H9 (cell line): ENCODE measurements around the gene CAMSAP2. TPM values are rescaled to one million over a fixed set of nuclear protein-coding genes. Genes with fewer than 3 reads are reported as not detected.

Experiments used
- DNase-seq: peaks from one replicate; pipeline ENCODE4 v3.0.0-alpha.2; 2017
- H2AFZ ChIP-seq: one replicate; pipeline ENCODE4 v1.6.1; 2013; ENCODE audit warnings: mild to moderate bottlenecking, low read length, control low read depth, moderate library complexity
- H2AK5ac ChIP-seq: 2 replicates; pipeline ENCODE4 v1.6.1; 2013; ENCODE audit warnings: low read length, control low read depth, mixed read lengths; ENCODE audit not compliant: insufficient read length
- H2BK120ac ChIP-seq: one replicate; pipeline ENCODE4 v1.6.1; 2013; ENCODE audit warnings: low read depth, mild to moderate bottlenecking, low read length, control low read depth, inconsistent platforms; ENCODE audit not compliant: poor library complexity, severe bottlenecking
- H2BK12ac ChIP-seq: 2 replicates; pipeline ENCODE4 v1.6.1; 2013; ENCODE audit warnings: low read length, control low read depth, mixed read lengths, low read depth; ENCODE audit not compliant: insufficient read length
- H2BK15ac ChIP-seq: 2 replicates; pipeline ENCODE4 v1.6.1; 2013; ENCODE audit warnings: low read depth, low read length, control low read depth
- H2BK20ac ChIP-seq: one replicate; pipeline ENCODE4 v1.6.1; 2013; ENCODE audit warnings: low read depth, mild to moderate bottlenecking, low read length, control low read depth, inconsistent platforms; ENCODE audit not compliant: poor library complexity, severe bottlenecking
- H2BK5ac ChIP-seq: 2 replicates; pipeline ENCODE4 v1.6.1; 2013; ENCODE audit warnings: low read length, control low read depth, mixed read lengths; ENCODE audit not compliant: insufficient read length
- H3K14ac ChIP-seq: 2 replicates; pipeline ENCODE4 v1.6.1; 2013; ENCODE audit warnings: low read length, control low read depth; ENCODE audit not compliant: insufficient read depth
- H3K18ac ChIP-seq: 2 replicates; pipeline ENCODE4 v1.6.1; 2013; ENCODE audit warnings: low read depth, mild to moderate bottlenecking, mixed read lengths, low read length, control low read depth; ENCODE audit not compliant: insufficient read length
- H3K23ac ChIP-seq: 2 replicates; pipeline ENCODE4 v1.6.1; 2013; ENCODE audit warnings: low read length, control low read depth, mixed read lengths, low read depth; ENCODE audit not compliant: insufficient read length
- H3K23me2 ChIP-seq: 2 replicates; pipeline ENCODE4 v1.6.1; 2013; ENCODE audit warnings: low read depth, mild to moderate bottlenecking, mixed read lengths, low read length, control low read depth; ENCODE audit not compliant: insufficient read length, poor library complexity, severe bottlenecking
- H3K27ac ChIP-seq: 2 replicates; pipeline ENCODE4 v1.5.1; 2013; ENCODE audit warnings: low read length, control low read depth, mixed read lengths, low read depth; ENCODE audit not compliant: insufficient read length
- H3K27me3 ChIP-seq: 2 replicates; pipeline ENCODE4 v1.6.1; 2013; ENCODE audit warnings: low read length, control low read depth, inconsistent platforms; ENCODE audit not compliant: insufficient read depth
- H3K4ac ChIP-seq: 2 replicates; pipeline ENCODE4 v1.6.1; 2013; ENCODE audit warnings: low read depth, mild to moderate bottlenecking, control low read depth, inconsistent platforms, low read length, moderate library complexity
- H3K4me1 ChIP-seq: 2 replicates; pipeline ENCODE4 v1.6.1; 2013; ENCODE audit warnings: low read length, control low read depth, inconsistent platforms; ENCODE audit not compliant: insufficient read depth
- H3K4me2 ChIP-seq: 2 replicates; pipeline ENCODE4 v1.6.1; 2013; ENCODE audit warnings: low read length, control low read depth, mixed read lengths; ENCODE audit not compliant: insufficient read length, insufficient read depth
- H3K56ac ChIP-seq: 2 replicates; pipeline ENCODE4 v1.6.1; 2013; ENCODE audit warnings: low read depth, mild to moderate bottlenecking, mixed read lengths, low read length, control low read depth; ENCODE audit not compliant: insufficient read length
- H3K79me1 ChIP-seq: 2 replicates; pipeline ENCODE4 v1.6.1; 2013; ENCODE audit warnings: low read depth, mild to moderate bottlenecking, moderate library complexity, low read length, control low read depth, inconsistent platforms; ENCODE audit not compliant: insufficient read depth, poor library complexity, severe bottlenecking
- H3K79me2 ChIP-seq: 2 replicates; pipeline ENCODE4 v1.6.1; 2013; ENCODE audit warnings: low read length, control low read depth, inconsistent platforms; ENCODE audit not compliant: insufficient read depth
- H3K9ac ChIP-seq: 2 replicates; pipeline ENCODE4 v1.6.1; 2013; ENCODE audit warnings: low read length, control low read depth, mixed read lengths; ENCODE audit not compliant: insufficient read length; ENCODE audit errors: extremely low read depth
- H3K9me3 ChIP-seq: one replicate; pipeline ENCODE4 v1.6.1; 2013; ENCODE audit warnings: low read depth, low read length, inconsistent platforms; ENCODE audit not compliant: control insufficient read depth
- H3T11ph ChIP-seq: one replicate; pipeline ENCODE4 v1.6.1; 2013; ENCODE audit warnings: mild to moderate bottlenecking, low read length, control low read depth, inconsistent platforms
- H4K20me1 ChIP-seq: one replicate; pipeline ENCODE4 v1.6.1; 2013; ENCODE audit not compliant: control insufficient read depth, insufficient read length, insufficient read depth
- H4K5ac ChIP-seq: 2 replicates; pipeline ENCODE4 v1.6.1; 2013; ENCODE audit warnings: low read depth, mild to moderate bottlenecking, mixed read lengths, low read length, control low read depth; ENCODE audit not compliant: insufficient read length
- H4K8ac ChIP-seq: replicated peaks from 2 replicates; pipeline ENCODE4 v1.6.1; 2013; ENCODE audit warnings: low read length, control low read depth, mixed read lengths, low read depth; ENCODE audit not compliant: insufficient read length
- H4K91ac ChIP-seq: 2 replicates; pipeline ENCODE4 v1.6.1; 2013; ENCODE audit warnings: low read depth, mild to moderate bottlenecking, moderate library complexity, mixed read lengths, low read length, control low read depth; ENCODE audit not compliant: insufficient read length
- H3K27ac Mint-ChIP-seq, 3 experiments: 2 replicates in 2 of 3; 3 replicates in 1 of 3; pipeline ENCODE4 v1.8.0; 2020 to 2021; ENCODE audit warnings: mixed read lengths in 3 of 3, mild to moderate bottlenecking in 1 of 3, moderate library complexity in 1 of 3
- H3K27me3 Mint-ChIP-seq: 2 replicates; pipeline ENCODE4 v1.8.0; 2021; ENCODE audit warnings: low read depth, mild to moderate bottlenecking, moderate library complexity, mixed read lengths
- H3K36me3 Mint-ChIP-seq, 3 experiments: 2 replicates in 2 of 3; 3 replicates in 1 of 3; pipeline ENCODE4 v1.8.0; 2020 to 2021; ENCODE audit warnings: low read depth in 3 of 3, mixed read lengths in 3 of 3; ENCODE audit not compliant: insufficient read depth in 1 of 3
- H3K4me1 Mint-ChIP-seq, 2 experiments: 2 replicates each; pipeline ENCODE4 v1.8.0; 2020; ENCODE audit warnings: mixed read lengths in 2 of 2
- H3K4me3 Mint-ChIP-seq, 2 experiments: 2 replicates in 1 of 2; 3 replicates in 1 of 2; pipeline ENCODE4 v1.8.0; 2020 to 2021; ENCODE audit warnings: mild to moderate bottlenecking in 2 of 2, mixed read lengths in 2 of 2, moderate library complexity in 1 of 2
- H3K9me3 Mint-ChIP-seq, 2 experiments: 2 replicates in 1 of 2; 3 replicates in 1 of 2; pipeline ENCODE4 v1.8.0; 2020; ENCODE audit warnings: mild to moderate bottlenecking in 2 of 2, mixed read lengths in 2 of 2, moderate library complexity in 1 of 2
- WGBS: extraction: QIAGEN DNeasy Blood & Tissue Kit; methylation state at CpG from one replicate; pipeline ENCODE4 v1.1.7; 2013; ENCODE audit warnings: missing lambda C conversion rate, low lambda C conversion rate, mixed read lengths; ENCODE audit not compliant: insufficient read length; ENCODE audit errors: extremely low coverage; 5-methylcytosine and 5-hydroxymethylcytosine counted together
- total RNA-seq: library from RNA; stranded (reverse); gene quantifications from 2 replicates; pipeline ENCODE4 v1.2.1, GENCODE V29; 2021
- TF ChIP-seq, protein P1 (sequence below): fragments of 200-600 bp; sonication (generic); conservative IDR thresholded peaks from 3 replicates; pipeline ENCODE4 v1.8.0; 2021; ENCODE audit warnings: antibody characterized with exemption, mild to moderate bottlenecking

CAMSAP2 gene
- total RNA-seq, 1 experiment from 2014 or later, result 33.7 TPM

DNA sequence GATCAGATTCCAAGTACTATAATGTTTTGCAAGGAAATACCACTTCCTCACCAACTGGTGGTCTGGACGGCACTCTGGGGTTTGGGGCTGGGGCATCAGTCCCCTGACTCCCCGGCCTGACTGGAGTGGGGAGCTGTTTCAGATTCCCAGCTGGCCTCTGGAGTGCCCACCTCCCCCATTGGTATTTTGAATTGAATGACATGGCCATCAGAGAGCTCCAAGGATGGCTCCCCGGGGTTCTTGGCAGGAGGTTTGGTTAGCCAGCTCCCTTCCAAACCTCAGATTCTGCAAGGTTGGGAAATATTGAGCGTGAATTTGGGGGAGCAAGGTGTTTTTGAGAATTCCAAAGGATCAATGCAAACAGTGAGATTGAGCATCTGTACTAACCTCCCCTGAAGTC is 153.9 kb downstream of the CAMSAP2 start:
- no peak for DNase-seq
- peaks cover 24% of the 10 kb centered on the region for H3K4me1 ChIP-seq
- Mint-ChIP-seq H3K27ac (peak overlapping the region; percentile 95 to 99 (median 99)), H3K36me3 (no peaks in the 10 kb centered on the region), H3K27me3 (no peaks in the 10 kb centered on the region; the same call in none of the 2 replicates), H3K4me1 (peaks cover 67 to 74% of the 10 kb centered on the region in 2 experiments), H3K9me3 (no peaks in the 10 kb centered on the region), H3K4me3 (peak overlapping the region; percentile 86 to 95)
- no peak overlapping the region for H4K91ac ChIP-seq
- no peak overlapping the region for H2BK20ac ChIP-seq
- peak overlapping the region; percentile 71; the same call in 1 of the 2 replicates for H3K14ac ChIP-seq
- H3K27me3 ChIP-seq, result no peaks in the 10 kb centered on the region
- H3K4ac ChIP-seq, result no peak overlapping the region
- no peak overlapping the region for H3T11ph ChIP-seq
- H3K18ac ChIP-seq, result peak overlapping the region; percentile 100
- peak overlapping the region; percentile 91 for H3K27ac ChIP-seq
- H2BK120ac ChIP-seq, result no peak overlapping the region
- no peak overlapping the region for H2AK5ac ChIP-seq
- H3K23me2 ChIP-seq, result peaks cover 25% of the 10 kb centered on the region
- H4K20me1 ChIP-seq, result peaks cover 2% of the 10 kb centered on the region
- H3K4me2 ChIP-seq, result peak overlapping the region; percentile 95
- H3K56ac ChIP-seq, result no peak overlapping the region
- TF ChIP-seq, protein P1, sequence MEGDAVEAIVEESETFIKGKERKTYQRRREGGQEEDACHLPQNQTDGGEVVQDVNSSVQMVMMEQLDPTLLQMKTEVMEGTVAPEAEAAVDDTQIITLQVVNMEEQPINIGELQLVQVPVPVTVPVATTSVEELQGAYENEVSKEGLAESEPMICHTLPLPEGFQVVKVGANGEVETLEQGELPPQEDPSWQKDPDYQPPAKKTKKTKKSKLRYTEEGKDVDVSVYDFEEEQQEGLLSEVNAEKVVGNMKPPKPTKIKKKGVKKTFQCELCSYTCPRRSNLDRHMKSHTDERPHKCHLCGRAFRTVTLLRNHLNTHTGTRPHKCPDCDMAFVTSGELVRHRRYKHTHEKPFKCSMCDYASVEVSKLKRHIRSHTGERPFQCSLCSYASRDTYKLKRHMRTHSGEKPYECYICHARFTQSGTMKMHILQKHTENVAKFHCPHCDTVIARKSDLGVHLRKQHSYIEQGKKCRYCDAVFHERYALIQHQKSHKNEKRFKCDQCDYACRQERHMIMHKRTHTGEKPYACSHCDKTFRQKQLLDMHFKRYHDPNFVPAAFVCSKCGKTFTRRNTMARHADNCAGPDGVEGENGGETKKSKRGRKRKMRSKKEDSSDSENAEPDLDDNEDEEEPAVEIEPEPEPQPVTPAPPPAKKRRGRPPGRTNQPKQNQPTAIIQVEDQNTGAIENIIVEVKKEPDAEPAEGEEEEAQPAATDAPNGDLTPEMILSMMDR, result no peak
- peaks cover 7% of the 10 kb centered on the region for H3K79me1 ChIP-seq
- H3K79me2 ChIP-seq, result peaks cover 22% of the 10 kb centered on the region; the same call in 1 of the 2 replicates
- H2AFZ ChIP-seq, result no peak overlapping the region
- no peak overlapping the region for H2BK5ac ChIP-seq
- H3K9ac ChIP-seq, result peak overlapping the region; percentile 98
- no peak overlapping the region for H2BK12ac ChIP-seq
- WGBS, result no CpG with 5 or more reads among the region's 4 CpGs
- H2BK15ac ChIP-seq, result no peak overlapping the region
- H3K23ac ChIP-seq, result no peak overlapping the region
- no peak overlapping the region for H4K5ac ChIP-seq
- no peak overlapping the region for H4K8ac ChIP-seq
- H3K9me3 ChIP-seq, result no peaks in the 10 kb centered on the region
